DND-41 (cell line): Measurements from ENCODE around the gene PTH2R.

Experiments used
- ATAC-seq: fragments of 200-7000 bp; cut with Tn5 transposase; 3 replicates; pipeline ENCODE4 v1.9.1; 2021; ENCODE audit warnings: low read depth; ENCODE audit not compliant: insufficient read depth
- DNase-seq: peaks from one replicate; pipeline ENCODE4 v3.0.0-alpha.2; 2020
- H2AFZ ChIP-seq: 2 replicates; pipeline ENCODE4 v1.6.0; 2012; ENCODE audit warnings: low read depth, low read length
- H3K27ac ChIP-seq: 2 replicates; pipeline ENCODE4 v1.5.1; 2012; ENCODE audit warnings: low read length, inconsistent platforms
- H3K27me3 ChIP-seq: fragments of 200-600 bp; sonication (generic); 2 replicates; pipeline ENCODE4 v1.6.0; 2012; ENCODE audit warnings: low read length, mild to moderate bottlenecking, inconsistent platforms; ENCODE audit not compliant: insufficient read depth, poor library complexity
- H3K36me3 ChIP-seq: 2 replicates; pipeline ENCODE4 v1.5.1; 2012; ENCODE audit warnings: low read length, inconsistent platforms; ENCODE audit not compliant: insufficient read depth
- H3K4me1 ChIP-seq: 2 replicates; pipeline ENCODE4 v1.5.1; 2012; ENCODE audit warnings: mild to moderate bottlenecking, low read length; ENCODE audit not compliant: insufficient read depth
- H3K4me2 ChIP-seq: 2 replicates; pipeline ENCODE4 v1.6.0; 2012; ENCODE audit warnings: mild to moderate bottlenecking, moderate library complexity, low read length, inconsistent platforms; ENCODE audit not compliant: insufficient read depth
- H3K4me3 ChIP-seq, 2 experiments: fragments of 200-600 bp in 1 of 2; shearing (Covaris generic) in 1 of 2; 2 replicates each; pipeline ENCODE4 v1.5.1; 2012 to 2016; ENCODE audit warnings: inconsistent platforms in 2 of 2, low read length in 2 of 2, mild to moderate bottlenecking in 2 of 2, low read depth in 1 of 2, moderate library complexity in 1 of 2
- H3K79me2 ChIP-seq: 2 replicates; pipeline ENCODE4 v1.6.0; 2012; ENCODE audit warnings: low read length, inconsistent platforms; ENCODE audit not compliant: insufficient read depth
- H3K9ac ChIP-seq: 2 replicates; pipeline ENCODE4 v1.6.0; 2012; ENCODE audit warnings: low read depth, mild to moderate bottlenecking, inconsistent platforms, low read length, moderate library complexity
- H3K9me3 ChIP-seq: 2 replicates; pipeline ENCODE4 v1.5.1; 2012; ENCODE audit warnings: low read length, moderate library complexity, mild to moderate bottlenecking, inconsistent platforms; ENCODE audit not compliant: insufficient read depth, severe bottlenecking
- H4K20me1 ChIP-seq: 2 replicates; pipeline ENCODE4 v1.6.0; 2012; ENCODE audit warnings: low read length; ENCODE audit not compliant: insufficient read depth
- CTCF ChIP-seq: IDR thresholded peaks from 2 replicates; pipeline ENCODE4 v1.5.1; 2012; ENCODE audit warnings: borderline replicate concordance, low read length, moderate library complexity, mild to moderate bottlenecking; ENCODE audit not compliant: poor library complexity, severe bottlenecking; ENCODE audit errors: extremely low read depth
- EZH2 ChIP-seq: IDR thresholded peaks from 3 replicates; pipeline ENCODE4 v1.6.1; 2012; ENCODE audit warnings: borderline replicate concordance, low read depth, mild to moderate bottlenecking, moderate library complexity, low read length, inconsistent platforms; ENCODE audit not compliant: severe bottlenecking

PTH2R gene

GRCh38 chr2:208406474-208407451 lies at the start of gene PTH2R:
PTH2R (plus strand) TSS chr2:208406792; CDS start chr2:208407044, 252 bp downstream.
- DNase-seq = no peak
- H3K4me2 ChIP-seq = no peak within 1 kb of the TSS
- H3K79me2 ChIP-seq = no peaks in the 10 kb centered on the region
- H3K9ac ChIP-seq = no peak within 1 kb of the TSS
- no peak within 1 kb of the TSS for H3K4me3 ChIP-seq
- H2AFZ ChIP-seq = no peak within 1 kb of the TSS
- no peaks in the 10 kb centered on the region for H3K36me3 ChIP-seq
- H4K20me1 ChIP-seq = no peaks in the 10 kb centered on the region
- TF ChIP-seq CTCF (no peak), EZH2 (no peak)
- H3K9me3 ChIP-seq = no peaks in the 10 kb centered on the region
- no peak within 1 kb of the TSS for H3K27ac ChIP-seq
- no peak for ATAC-seq
- H3K27me3 ChIP-seq = no peaks in the 10 kb centered on the region
- H3K4me1 ChIP-seq = no peaks in the 10 kb centered on the region

GRCh38 chr2:208356846-208357574 lies 49.6 kb upstream of the PTH2R start:
- H4K20me1 ChIP-seq = no peaks in the 10 kb centered on the region; the same call in 1 of the 2 replicates
- no peak for DNase-seq
- H3K27me3 ChIP-seq = no peaks in the 10 kb centered on the region
- no peak overlapping the region for H3K27ac ChIP-seq
- peaks cover 67% of the 10 kb centered on the region for H3K36me3 ChIP-seq
- ATAC-seq = no peak
- no peak overlapping the region for H3K4me2 ChIP-seq
- no peak overlapping the region for H3K4me3 ChIP-seq
- H3K9ac ChIP-seq = no peak overlapping the region
- no peaks in the 10 kb centered on the region for H3K9me3 ChIP-seq
- TF ChIP-seq CTCF = peak; percentile 4
- TF ChIP-seq EZH2 = no peak
- no peak overlapping the region for H2AFZ ChIP-seq
- H3K79me2 ChIP-seq = no peaks in the 10 kb centered on the region
- no peaks in the 10 kb centered on the region for H3K4me1 ChIP-seq

- Histone ChIP-seq H4K20me1 (no peaks in the 10 kb centered on the region; the same call in 1 of the 2 replicates), H3K4me1 (no peaks in the 10 kb centered on the region), H3K27me3 (no peaks in the 10 kb centered on the region), H3K4me3 (no peak overlapping the region), H3K27ac (no peak overlapping the region), H3K9me3 (no peaks in the 10 kb centered on the region), H3K4me2 (no peak overlapping the region), H2AFZ (no peak overlapping the region), H3K79me2 (no peaks in the 10 kb centered on the region), H3K9ac (no peak overlapping the region), H3K36me3 (peaks cover 47% of the 10 kb centered on the region)
- no peak for DNase-seq
- no peak for ATAC-seq
- TF ChIP-seq CTCF (no peak), EZH2 (no peak)
These were observed 47.6 kb upstream of the PTH2R start for GRCh38 chr2:208358758-208359631.
